Thyroid gland (tissue), 4 donors: ENCODE measurements around the gene EIF3J. TPM values are rescaled to one million over a fixed set of nuclear protein-coding genes. Genes with fewer than 3 reads are reported as not detected.
"Not testable (repeated sequence)": the region's sequence is repeated elsewhere in the genome, so short reads cannot be mapped to it uniquely, and the experiment has no call there.

Experiments
- DNase-seq, 2 donors: peaks; one replicate each; pipeline ENCODE4 v3.0.0-alpha.2; 2019
- H3K27ac ChIP-seq, 3 donors: fragments of 200-600 bp; sonication (generic); 1 replicate in 2 of 3; 2 replicates in 1 of 3; pipeline ENCODE4 v1.5.1; 2016 to 2019; ENCODE audit warnings: mild to moderate bottlenecking in 1 of 3, moderate library complexity in 1 of 3
- H3K27me3 ChIP-seq: fragments of 200-600 bp; sonication (generic); one replicate; pipeline ENCODE4 v1.5.1; 2019
- H3K36me3 ChIP-seq, 2 donors: fragments of 200-600 bp; sonication (generic); one replicate each; pipeline ENCODE4 v1.5.1; 2016 to 2019
- H3K4me1 ChIP-seq, 2 donors: fragments of 200-600 bp; sonication (generic); one replicate each; pipeline ENCODE4 v1.5.1; 2017 to 2019
- H3K4me3 ChIP-seq, 3 donors: fragments of 200-600 bp; sonication (generic); replicated peaks in 1 of 3; 1 replicate in 2 of 3; 2 replicates in 1 of 3; pipeline ENCODE4 v1.5.1; 2016; ENCODE audit warnings: mild to moderate bottlenecking in 1 of 3
- H3K9me3 ChIP-seq: fragments of 200-600 bp; sonication (generic); one replicate; pipeline ENCODE4 v1.5.1; 2017
- CTCF ChIP-seq, 6 experiments: fragments of 200-600 bp in 3 of 6; fragments of 450-650 bp in 3 of 6; sonication (generic) in 3 of 6; IDR thresholded peaks; one replicate each; pipeline ENCODE4 v1.5.1; 2016 to 2019; ENCODE audit warnings: antibody characterized with exemption in 6 of 6, mild to moderate bottlenecking in 2 of 6, inconsistent platforms in 1 of 6, moderate library complexity in 1 of 6
- POLR2A ChIP-seq, 2 donors: fragments of 450-650 bp; IDR thresholded peaks; one replicate each; pipeline ENCODE4 v1.6.1; 2017; ENCODE audit warnings: antibody characterized with exemption in 2 of 2, mild to moderate bottlenecking in 2 of 2, moderate library complexity in 1 of 2
- WGBS, 2 donors: methylation state at CpG; one replicate each; pipeline ENCODE4 v1.1.5; 2017; 5-methylcytosine and 5-hydroxymethylcytosine counted together
- intact Hi-C: fragments of 100-400 bp; cut with DNase I; formaldehyde crosslinking; loops from one replicate; pipeline ENCODE4 v1.15.1; 2023
- total RNA-seq, 4 donors: library from RNA; depleted of rRNA; stranded (reverse); fragments of >200 nt; gene quantifications; one replicate each; pipeline ENCODE4 v1.2.3, GENCODE V29; 2016

EIF3J gene
- total RNA-seq, 4 donors from 2014 or later = 36.7 to 50.7 (median 39.3) TPM

DNA sequence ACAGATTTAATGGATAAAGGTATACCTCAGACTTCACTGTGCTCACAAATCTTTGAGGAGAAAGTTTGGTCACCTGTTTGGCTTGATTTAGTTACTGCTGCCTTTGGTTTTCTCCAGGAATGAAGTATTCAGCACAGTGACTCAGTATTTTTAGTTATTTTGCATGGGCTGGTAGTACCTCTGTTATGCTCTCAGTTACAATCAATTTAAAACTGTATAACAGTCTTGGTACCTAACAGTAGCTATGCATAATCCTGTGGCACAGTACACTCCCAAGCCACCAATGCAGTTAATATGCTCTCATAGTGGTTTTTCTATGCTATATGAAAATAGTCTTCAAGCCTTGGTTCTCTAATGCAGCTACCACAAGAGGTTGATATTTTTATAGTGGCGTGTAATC lies 11.9 kb upstream of the EIF3J start:
- no peak for TF ChIP-seq POLR2A (IDR thresholded peaks at IDR 0.05)
- TF ChIP-seq CTCF (IDR thresholded peaks at IDR 0.05) = no peak
- peaks cover 9 to 10% of the 10 kb centered on the region in 2 donors for H3K36me3 ChIP-seq
- intact Hi-C loops = no loop called here
- WGBS, 2 donors = 97 to 100% methylated on average over 1 of the region's 1 CpG
- H3K4me3 ChIP-seq = no peak overlapping the region
- DNase-seq = no peak
- no peak overlapping the region for H3K27ac ChIP-seq
- H3K27me3 ChIP-seq = no peaks in the 10 kb centered on the region
- H3K9me3 ChIP-seq = no peaks in the 10 kb centered on the region
- H3K4me1 ChIP-seq = no peaks in the 10 kb centered on the region

GRCh38 chr15:44527241-44527640 lies 9.7 kb upstream of the EIF3J start:
- TF ChIP-seq CTCF (IDR thresholded peaks at IDR 0.05) (no peak), POLR2A (IDR thresholded peaks at IDR 0.05) (no peak)
- Histone ChIP-seq H3K4me1 (no peaks in the 10 kb centered on the region), H3K27ac (no peak overlapping the region), H3K27me3 (no peaks in the 10 kb centered on the region), H3K36me3 (peaks cover 7 to 9% of the 10 kb centered on the region in 2 donors), H3K4me3 (no peak overlapping the region), H3K9me3 (no peaks in the 10 kb centered on the region)
- DNase-seq = no peak
- intact Hi-C loops = no loop called here
- WGBS, 2 donors = 87 to 89% methylated on average over 2 of the region's 2 CpGs

DNA sequence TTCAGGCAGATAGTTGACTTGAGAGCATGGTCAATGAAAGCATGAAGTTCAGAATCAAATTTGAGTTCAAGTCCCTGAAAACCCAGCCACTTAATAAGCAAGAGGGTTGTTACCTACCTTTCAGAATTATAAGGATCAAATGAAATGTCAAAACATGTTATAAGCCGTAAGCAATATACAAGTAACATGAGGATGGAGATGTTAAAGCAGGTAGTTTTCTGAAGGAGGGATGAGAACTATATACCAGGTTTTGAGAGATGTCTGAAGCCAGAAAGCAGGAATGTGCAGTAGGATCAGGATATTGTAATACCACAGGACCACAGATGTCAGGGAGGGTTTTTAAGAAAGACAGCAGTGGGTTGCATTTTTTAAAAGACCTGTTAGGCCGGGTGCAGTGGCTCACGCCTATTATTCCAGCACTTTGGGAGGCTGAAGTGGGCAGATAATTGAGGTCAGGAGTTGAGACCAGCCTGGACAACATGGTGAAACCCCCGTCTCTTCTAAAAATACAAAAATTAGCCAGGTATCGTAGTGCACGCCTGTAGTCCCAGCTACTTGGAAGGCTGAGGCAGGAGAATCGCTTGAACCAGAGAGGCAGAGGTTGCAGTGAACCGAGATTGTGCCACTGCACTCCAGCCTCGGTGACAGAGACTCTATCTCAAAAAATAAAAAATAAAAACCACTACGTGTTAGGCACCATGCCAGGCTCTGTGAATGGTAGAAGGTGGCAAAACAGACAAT lies 6.9 kb upstream of the EIF3J start:
- H3K36me3 ChIP-seq = no peaks in the 10 kb centered on the region
- no peaks in the 10 kb centered on the region for H3K27me3 ChIP-seq
- no peaks in the 10 kb centered on the region for H3K9me3 ChIP-seq
- H3K4me1 ChIP-seq = peaks cover 0 to under 1% of the 10 kb centered on the region in 2 donors
- no peak overlapping the region for H3K27ac ChIP-seq
- WGBS, 2 donors = 68 to 71% methylated on average over 10 of the region's 10 CpGs
- no peak for TF ChIP-seq POLR2A (IDR thresholded peaks at IDR 0.05)
- no peak for TF ChIP-seq CTCF (IDR thresholded peaks at IDR 0.05)
- H3K4me3 ChIP-seq = no peak overlapping the region
- DNase-seq = no peak
- intact Hi-C loops = loop anchor here (10.0 kb wide), 1 partner anchor 245 kb away; the partner anchor contains the start of gene GOLM2

DNA sequence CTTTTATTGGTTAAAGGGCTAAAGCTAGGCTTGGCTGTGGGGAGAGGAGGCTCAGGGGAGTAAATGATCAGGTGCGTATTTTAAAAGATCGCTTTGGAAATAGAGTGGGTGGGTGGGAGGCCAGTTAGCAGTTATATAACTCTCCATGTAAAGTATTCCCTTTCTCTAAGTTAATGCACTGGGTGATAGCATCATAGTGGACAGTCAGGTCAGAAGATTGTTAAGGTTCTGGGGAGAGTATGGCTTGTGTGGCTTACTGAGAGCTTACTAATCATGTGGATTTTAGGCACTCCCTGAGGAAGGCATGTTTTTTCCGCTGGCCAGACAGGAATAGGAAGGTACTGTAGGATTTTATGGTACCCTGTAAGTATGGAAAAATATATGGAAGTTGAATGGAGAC lies 6.3 kb upstream of the EIF3J start:
- Histone ChIP-seq H3K27ac (no peak overlapping the region), H3K9me3 (no peaks in the 10 kb centered on the region), H3K4me3 (no peak overlapping the region), H3K36me3 (no peaks in the 10 kb centered on the region), H3K27me3 (no peaks in the 10 kb centered on the region), H3K4me1 (peaks cover 4 to 6% of the 10 kb centered on the region in 2 donors)
- TF ChIP-seq POLR2A (IDR thresholded peaks at IDR 0.05) = no peak
- TF ChIP-seq CTCF (IDR thresholded peaks at IDR 0.05) = no peak
- DNase-seq = no peak
- 88 to 96% methylated on average over 3 of the region's 3 CpGs for WGBS, 2 donors
- intact Hi-C loops = loop anchor here (10.0 kb wide), 1 partner anchor 246 kb away; the partner anchor contains the start of gene GOLM2

DNA sequence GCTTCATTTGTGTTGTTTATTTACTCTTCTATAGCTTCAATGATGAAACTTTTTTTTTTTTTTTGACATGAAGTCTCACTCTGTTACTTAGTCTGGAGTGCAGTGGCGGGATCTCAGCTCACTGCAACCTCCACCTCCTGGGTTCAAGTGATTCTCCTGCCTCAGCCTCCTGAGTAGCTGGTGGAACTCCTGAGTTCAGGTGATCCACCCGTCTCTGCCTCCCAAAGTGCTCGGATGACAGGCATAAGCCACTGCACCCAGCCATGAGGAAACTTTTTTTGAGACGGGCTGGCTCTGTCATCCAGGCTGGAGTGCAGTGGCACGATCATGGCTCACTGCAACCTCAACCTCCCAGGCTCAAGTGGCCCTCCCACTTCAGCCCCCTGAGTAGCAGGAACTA lies 4.7 kb upstream of the EIF3J start:
- H3K4me1 ChIP-seq, DNase-seq, H3K4me3 ChIP-seq, H3K27me3 ChIP-seq, H3K9me3 ChIP-seq, H3K36me3 ChIP-seq, H3K27ac ChIP-seq: not testable (repeated sequence)
- intact Hi-C loops = loop anchor here (10.0 kb wide), 1 partner anchor 247 kb away; the partner anchor contains the start of gene GOLM2
- WGBS, 2 donors = 94 to 98% methylated on average over 5 of the region's 5 CpGs
